ENCODE results near the gene TTF1. TPM values are rescaled to one million over a fixed set of nuclear protein-coding genes. Genes with fewer than 3 reads are reported as not detected.

TTF1 gene
- total RNA-seq, 1 donor from 2014 or later = 18.0 TPM

GRCh38 chr9:132356324-132356924 lies 50.2 kb downstream of the TTF1 start:
- peaks cover 3% of the 10 kb centered on the region for H3K27me3 Mint-ChIP-seq (ENCODE audit: unreplicated experiment)
- DNase-seq = no peak
- TF ChIP-seq CTCF (IDR thresholded peaks at IDR 0.05; ENCODE audit: partially characterized antibody, unreplicated experiment) = no peak
- H3K4me3 Mint-ChIP-seq (ENCODE audit: unreplicated experiment) = peak overlapping the region; percentile 42
- H3K27ac Mint-ChIP-seq (ENCODE audit: unreplicated experiment) = no peak overlapping the region
- peaks cover 19% of the 10 kb centered on the region for H3K4me1 Mint-ChIP-seq (ENCODE audit: low read depth, unreplicated experiment)
- no peaks in the 10 kb centered on the region for H3K36me3 Mint-ChIP-seq (ENCODE audit: unreplicated experiment)
- peaks cover 4% of the 10 kb centered on the region for H3K9me3 Mint-ChIP-seq (ENCODE audit: unreplicated experiment)

GRCh38 chr9:132354637-132355355 lies 51.8 kb downstream of the TTF1 start, which contains the start of gene SETX:
Gene SETX (minus strand): TSS chr9:132354986. CDS start chr9:132349428, 5,558 bp downstream.
- DNase-seq = peak; percentile 97
- no peak for TF ChIP-seq CTCF (IDR thresholded peaks at IDR 0.05; ENCODE audit: partially characterized antibody, unreplicated experiment)
- H3K36me3 Mint-ChIP-seq (ENCODE audit: unreplicated experiment) = no peaks in the 10 kb centered on the region
- H3K9me3 Mint-ChIP-seq (ENCODE audit: unreplicated experiment) = peaks cover 4% of the 10 kb centered on the region
- peaks cover 19% of the 10 kb centered on the region for H3K4me1 Mint-ChIP-seq (ENCODE audit: low read depth, unreplicated experiment)
- peak within 1 kb of the TSS; percentile 89 for H3K27ac Mint-ChIP-seq (ENCODE audit: unreplicated experiment)
- H3K27me3 Mint-ChIP-seq (ENCODE audit: unreplicated experiment) = peaks cover 3% of the 10 kb centered on the region
- peak within 1 kb of the TSS; percentile 93 for H3K4me3 Mint-ChIP-seq (ENCODE audit: unreplicated experiment)

GRCh38 chr9:132351404-132352045 lies 55.1 kb downstream of the TTF1 start:
- no peaks in the 10 kb centered on the region for H3K36me3 Mint-ChIP-seq (ENCODE audit: unreplicated experiment)
- H3K4me1 Mint-ChIP-seq (ENCODE audit: low read depth, unreplicated experiment) = peaks cover 19% of the 10 kb centered on the region

GRCh38 chr9:132350861-132351315 lies 55.8 kb downstream of the TTF1 start:
- H3K9me3 Mint-ChIP-seq (ENCODE audit: unreplicated experiment) = peaks cover 2% of the 10 kb centered on the region
- no peak for DNase-seq
- peaks cover 19% of the 10 kb centered on the region for H3K4me1 Mint-ChIP-seq (ENCODE audit: low read depth, unreplicated experiment)
- peaks cover 3% of the 10 kb centered on the region for H3K27me3 Mint-ChIP-seq (ENCODE audit: unreplicated experiment)
- no peaks in the 10 kb centered on the region for H3K36me3 Mint-ChIP-seq (ENCODE audit: unreplicated experiment)
- H3K4me3 Mint-ChIP-seq (ENCODE audit: unreplicated experiment) = no peak overlapping the region
- TF ChIP-seq CTCF (IDR thresholded peaks at IDR 0.05; ENCODE audit: partially characterized antibody, unreplicated experiment) = no peak
- H3K27ac Mint-ChIP-seq (ENCODE audit: unreplicated experiment) = no peak overlapping the region

More at GRCh38 chr9:132351404-132352045, 55.1 kb downstream of the TTF1 start:
- Mint-ChIP-seq H3K27ac (ENCODE audit: unreplicated experiment) (no peak overlapping the region), H3K4me3 (ENCODE audit: unreplicated experiment) (no peak overlapping the region), H3K9me3 (ENCODE audit: unreplicated experiment) (peaks cover 2% of the 10 kb centered on the region), H3K27me3 (ENCODE audit: unreplicated experiment) (peaks cover 3% of the 10 kb centered on the region)
- no peak for TF ChIP-seq CTCF (IDR thresholded peaks at IDR 0.05; ENCODE audit: partially characterized antibody, unreplicated experiment)
- no peak for DNase-seq

All from glutamatergic neuron (in vitro differentiated cells).